Activated CD4-positive, CD25-positive, alpha-beta regulatory T cell (primary cell): Measurements from ENCODE around the gene SLC6A13.
"Not testable (repeated sequence)": the region's sequence is repeated elsewhere in the genome, so short reads cannot be mapped to it uniquely, and the experiment has no call there.

Experiments used
- DNase-seq, 4 experiments: peaks; one replicate each; lab custom pipeline; 2025; lab: John Stamatoyannopoulos, UW

Gene SLC6A13

DNA sequence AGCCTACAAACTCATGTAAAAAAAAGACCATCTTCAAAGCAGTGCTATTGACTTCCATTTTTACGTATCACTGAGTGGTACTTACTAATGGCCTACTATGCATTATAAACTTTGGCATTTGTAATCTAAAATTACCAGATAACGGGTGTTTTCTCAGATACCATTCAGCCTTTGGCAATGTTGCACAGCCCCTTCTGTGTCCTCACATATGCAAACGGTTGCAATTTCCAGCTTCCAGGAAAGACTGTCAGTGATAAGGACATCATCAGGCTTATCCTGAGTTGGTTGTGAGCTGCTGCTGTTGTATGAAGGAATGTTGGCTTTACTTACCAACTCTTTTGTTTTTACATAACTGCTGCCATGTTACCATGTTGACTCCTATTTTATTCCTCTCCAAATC lies 1.6 kb upstream of the SLC6A13 start:
- DNase-seq, result no peak

DNA sequence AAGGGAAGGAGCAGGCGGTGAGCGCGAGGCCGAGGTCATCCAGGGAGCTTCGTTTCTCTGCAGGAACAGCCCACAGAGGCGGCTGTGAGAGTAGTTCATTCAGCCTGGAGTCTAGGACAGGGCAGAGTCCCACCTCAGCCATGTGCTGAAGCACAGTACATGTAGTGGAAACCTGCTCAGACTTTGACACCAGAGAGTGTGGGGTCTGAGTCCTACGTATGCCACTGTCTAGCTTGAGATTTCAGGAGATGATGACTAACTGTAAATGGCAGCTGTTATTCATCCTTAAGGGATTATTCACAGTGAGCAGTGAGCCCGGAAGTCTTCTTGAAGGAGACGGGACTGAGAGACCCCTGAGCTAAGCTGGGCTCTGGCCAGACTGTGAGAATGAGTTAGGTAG lies 938 bp upstream of the SLC6A13 start:
- DNase-seq, result no peak

GRCh38 chr12:262113-262512 lies 523 bp downstream of the SLC6A13 start:
- no peak for DNase-seq

DNA sequence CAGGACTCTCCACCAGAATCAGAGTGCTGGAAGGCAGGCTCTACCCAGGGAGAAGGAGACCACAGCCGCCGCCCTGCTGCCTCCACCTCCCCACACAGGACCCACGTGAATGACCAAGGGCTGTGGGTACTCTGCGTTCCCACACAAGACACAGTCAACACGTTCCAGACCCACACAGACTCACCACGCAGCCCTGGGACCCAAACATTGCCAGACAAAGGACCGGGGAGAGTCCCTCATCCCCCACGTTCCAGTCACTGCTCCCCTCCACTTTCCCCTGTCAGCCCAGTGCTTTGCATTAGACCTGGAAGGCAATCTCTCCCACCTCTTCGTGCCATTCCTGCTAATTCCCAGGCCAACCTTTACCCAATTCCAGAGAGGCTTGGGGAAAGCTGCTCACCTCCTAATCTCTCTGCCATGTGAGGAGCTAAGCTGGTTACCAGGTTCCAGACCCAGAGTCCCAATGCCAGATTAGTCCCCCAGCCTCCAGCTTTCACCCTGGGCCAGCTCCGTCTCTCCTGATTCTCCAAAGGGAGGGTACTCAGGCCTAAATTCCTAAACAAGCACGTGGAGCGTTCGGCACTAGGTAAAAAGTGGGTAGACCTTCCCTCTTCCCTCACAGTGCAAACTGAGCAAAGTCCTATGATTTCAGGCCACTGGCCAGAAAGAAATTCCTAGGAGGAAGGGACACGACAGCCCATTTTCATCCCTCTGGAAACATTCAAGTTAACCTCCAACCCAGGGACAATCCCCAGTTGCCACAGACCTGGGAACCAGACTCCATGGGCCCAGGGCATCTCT lies 4.9 kb downstream of the SLC6A13 start:
- no peak for DNase-seq

GRCh38 chr12:256958-257357 lies 5.7 kb downstream of the SLC6A13 start:
- no peak for DNase-seq

DNA sequence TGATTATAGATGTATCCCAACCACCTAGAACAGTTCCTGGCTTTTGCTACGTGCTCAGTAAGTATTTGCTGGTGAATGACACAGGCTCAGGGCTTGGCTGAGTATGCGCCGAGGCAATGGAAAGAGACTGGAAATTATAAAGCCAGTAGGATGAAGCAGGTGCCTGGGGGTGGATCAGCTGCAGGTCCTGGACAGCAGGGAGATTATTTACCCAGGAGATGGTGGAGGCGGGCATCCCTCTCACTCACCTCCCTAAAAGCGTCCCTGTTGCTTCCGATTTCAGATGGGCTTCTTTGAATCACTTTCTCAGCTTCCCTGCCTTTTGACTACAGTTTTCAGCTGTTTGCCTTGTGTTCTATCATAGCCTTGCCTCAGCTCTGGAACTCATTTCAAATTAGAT lies 6.4 kb downstream of the SLC6A13 start:
- no peak for DNase-seq

DNA sequence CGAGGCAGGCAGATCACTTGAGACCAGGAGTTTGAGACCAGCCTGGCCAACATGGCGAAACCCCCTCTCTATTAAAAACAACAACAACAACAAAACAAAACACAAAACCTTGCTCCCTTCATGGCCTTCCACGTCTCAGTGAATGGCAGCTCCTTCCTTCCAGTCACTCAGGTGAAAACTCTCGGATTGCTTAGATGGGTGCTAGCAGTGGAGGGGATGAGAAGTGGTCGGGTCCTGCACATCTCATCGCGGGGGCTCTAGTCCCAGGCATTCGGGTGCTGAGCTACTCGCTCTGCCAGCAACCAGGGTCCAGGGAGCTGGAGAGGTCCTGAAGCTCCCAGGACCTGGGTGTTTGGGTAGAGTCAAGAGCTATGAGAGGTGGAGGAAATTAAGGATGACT lies 7.7 kb downstream of the SLC6A13 start:
- no peak for DNase-seq

DNA sequence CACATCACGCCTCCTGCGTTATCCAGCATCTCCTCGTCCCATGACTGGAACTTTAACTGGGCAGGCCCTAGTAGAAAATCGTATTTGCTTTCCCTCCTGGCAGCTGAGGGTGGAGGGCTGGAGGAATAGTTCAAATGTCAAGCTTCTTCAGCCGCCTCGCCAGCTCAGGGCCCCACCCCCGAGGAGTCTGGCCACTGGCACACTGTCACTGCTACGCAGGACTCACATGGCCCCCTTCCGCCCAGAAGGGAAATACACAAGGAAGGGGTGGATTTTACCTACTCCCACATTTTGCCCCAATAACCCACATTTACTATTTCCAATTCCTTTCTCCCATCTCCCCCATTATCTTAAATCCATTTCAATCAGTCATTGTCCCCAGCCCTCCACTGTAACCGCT lies 8.6 kb downstream of the SLC6A13 start:
- no peak for DNase-seq

DNA sequence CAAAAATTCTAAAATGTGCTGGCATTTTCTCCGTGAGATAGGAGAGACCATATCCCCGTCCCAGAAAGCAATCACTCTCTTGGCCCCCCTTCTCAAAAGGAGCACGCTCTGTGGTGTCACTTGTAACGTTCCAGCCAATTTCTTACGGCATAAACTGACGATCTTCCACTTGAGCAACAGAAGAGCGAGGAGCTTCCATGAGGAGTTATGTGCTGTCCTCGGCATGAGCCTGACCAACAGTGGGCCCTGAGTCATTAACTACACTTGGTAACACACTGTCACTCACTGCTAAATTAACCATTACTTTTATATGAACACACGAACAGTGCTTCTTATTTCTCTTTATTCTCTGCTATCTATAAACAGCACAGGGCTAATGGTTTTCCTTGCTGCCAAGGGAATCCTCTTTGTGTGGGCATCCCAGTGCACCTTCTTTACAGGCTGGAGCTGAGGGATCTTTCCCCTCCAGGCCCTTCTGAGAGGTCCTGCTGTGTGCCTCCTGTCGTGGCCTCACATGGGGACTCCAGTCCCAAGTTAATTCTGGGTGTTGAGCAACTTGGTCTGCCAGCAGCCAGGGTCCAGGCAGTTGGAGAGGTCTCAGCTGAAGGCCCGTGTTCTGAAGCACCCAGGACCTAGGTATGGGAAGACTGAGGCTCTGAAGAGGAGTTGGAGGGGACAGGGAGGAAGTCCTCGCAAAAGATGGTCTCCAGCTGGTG lies 9.4 kb downstream of the SLC6A13 start:
- no peak for DNase-seq

- DNase-seq, result no peak
These were observed 10.0 kb downstream of the SLC6A13 start for GRCh38 chr12:252636-253035.

DNA sequence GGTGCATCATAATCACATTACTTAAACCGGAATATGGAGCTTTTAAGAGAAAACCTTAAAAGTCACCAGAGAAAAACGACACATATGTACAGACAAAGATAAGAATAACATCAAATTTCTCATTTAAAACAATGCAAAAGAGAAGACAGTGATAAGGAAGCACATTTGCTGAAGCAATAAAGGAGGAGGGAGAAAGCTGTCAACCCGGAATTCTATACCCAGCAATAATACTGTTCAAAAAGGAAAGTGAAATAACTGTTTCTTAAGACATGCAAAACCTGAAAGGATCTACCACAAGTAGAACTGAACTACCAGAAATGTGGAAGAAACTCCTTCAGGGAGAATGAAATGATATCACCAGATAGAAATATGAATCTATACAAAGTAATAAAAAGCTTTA lies 15.4 kb downstream of the SLC6A13 start:
- no peak for DNase-seq

DNA sequence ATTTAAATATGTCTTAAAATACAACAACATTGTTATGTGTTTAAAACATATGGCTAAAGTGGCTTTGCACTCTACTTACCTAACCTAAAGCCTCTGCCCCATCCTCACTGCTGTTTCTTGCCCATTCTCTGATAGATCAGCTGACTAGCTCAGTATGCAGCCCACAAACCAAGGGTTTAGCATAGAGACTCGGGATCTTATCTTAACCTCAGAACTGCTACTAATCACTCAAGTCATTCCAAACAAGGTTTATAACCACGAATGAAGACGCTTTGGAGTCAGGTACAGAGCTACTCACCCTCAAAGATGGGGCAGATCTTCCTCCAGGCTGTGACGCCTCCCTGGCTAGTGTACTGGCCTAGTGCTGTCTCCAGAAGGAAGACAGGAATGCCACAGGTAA lies 19.3 kb downstream of the SLC6A13 start:
- no peak for DNase-seq

- DNase-seq, result no peak
These were observed 20.1 kb downstream of the SLC6A13 start for GRCh38 chr12:242496-242895.

DNA sequence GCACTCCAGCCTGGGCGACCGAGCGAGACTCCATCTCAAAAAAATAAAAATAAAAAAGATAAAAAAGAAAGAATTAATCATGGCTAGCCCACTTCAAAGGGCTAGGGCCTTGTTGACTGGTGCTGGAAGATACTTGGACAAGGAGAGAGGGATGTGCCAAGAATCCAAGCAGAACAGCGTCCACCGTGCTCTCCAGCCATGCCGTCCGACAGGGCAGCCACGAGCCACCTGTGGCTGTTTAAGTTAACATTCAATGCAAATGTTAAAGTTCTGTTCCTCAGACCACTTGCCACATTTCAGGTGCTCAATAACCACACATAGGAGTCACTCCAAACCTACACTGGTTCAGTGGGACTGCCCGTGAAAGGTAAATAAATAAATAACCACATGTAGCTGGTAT lies 21.4 kb downstream of the SLC6A13 start:
- no peak for DNase-seq

- no peak for DNase-seq
These were observed 22.1 kb downstream of the SLC6A13 start for GRCh38 chr12:240566-240965.

- no peak for DNase-seq
These were observed 23.8 kb downstream of the SLC6A13 start for GRCh38 chr12:238736-239398.

DNA sequence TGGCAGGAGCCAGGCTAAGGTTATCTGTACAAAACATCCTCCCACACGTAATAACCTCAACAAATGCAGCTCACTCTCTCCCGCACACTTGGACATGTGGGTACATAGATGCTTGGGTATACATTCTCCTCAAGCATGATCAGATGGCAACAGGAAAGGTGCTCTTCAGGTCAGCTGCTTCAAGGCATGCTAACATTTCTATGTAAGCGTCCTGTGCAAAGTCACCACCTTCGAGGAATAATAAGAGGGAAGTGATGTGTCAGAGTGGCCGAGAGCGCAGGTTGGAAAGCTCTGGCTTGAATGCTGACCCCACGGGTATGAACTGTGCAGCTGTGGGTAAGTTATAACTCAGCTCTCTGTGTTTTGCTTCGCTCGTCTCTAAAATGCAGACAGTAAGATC lies 24.5 kb downstream of the SLC6A13 start:
- no peak for DNase-seq

- DNase-seq, result no peak
These were observed 25.4 kb downstream of the SLC6A13 start for GRCh38 chr12:237026-237815.

GRCh38 chr12:236445-236844 lies 26.2 kb downstream of the SLC6A13 start:
- no peak for DNase-seq

GRCh38 chr12:235967-236366 lies 26.7 kb downstream of the SLC6A13 start:
- not testable (repeated sequence) for DNase-seq

DNA sequence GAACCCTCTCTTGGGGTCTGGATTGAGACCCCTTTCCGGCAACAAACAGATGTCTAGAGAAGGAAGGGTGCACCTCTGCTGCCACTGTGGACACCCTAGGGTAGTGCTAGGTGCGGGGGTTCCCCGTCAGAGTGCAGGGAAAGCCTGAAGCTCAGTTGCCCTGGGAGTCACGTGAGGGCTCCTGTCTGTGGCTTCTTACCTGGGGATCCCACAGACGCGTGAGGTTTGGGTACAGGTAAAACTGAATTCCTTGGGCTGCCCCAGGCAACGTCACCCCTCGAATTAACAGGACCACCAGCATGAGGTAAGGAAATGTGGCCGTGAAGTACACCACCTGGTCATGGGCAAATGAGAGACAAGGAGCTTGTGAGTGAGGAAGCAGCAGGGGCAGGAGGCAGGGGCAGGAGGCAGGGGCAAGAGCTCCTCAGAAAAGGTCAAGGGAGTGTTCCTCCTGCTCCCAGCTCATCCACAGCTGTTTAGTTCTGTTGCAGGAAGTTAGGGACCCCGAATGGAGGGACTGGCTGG lies 27.7 kb downstream of the SLC6A13 start:
- DNase-seq, result no peak

- no peak for DNase-seq
These were observed 28.6 kb downstream of the SLC6A13 start for GRCh38 chr12:234019-234418.
